ENCODE data around the gene ROBO4. TPM values are rescaled to one million over a fixed set of nuclear protein-coding genes. Genes with fewer than 3 reads are reported as not detected.

ROBO4 gene
- total RNA-seq, 6 experiments from 2014 or later: 3.6 to 18.8 (median 9.0) TPM

- intact Hi-C loops (cut with DNase I): loop anchor here in 1 of 2 donors (10.0 kb wide), 1 partner anchor 190 kb away; no protein-coding TSS in a partner anchor
- ATAC-seq (no peak), DNase-seq (no peak)
- Histone ChIP-seq H3K27ac (no peak overlapping the region), H3K4me1 (peaks cover 0 to 3% (median under 1%) of the 10 kb centered on the region in 4 donors), H3K27me3 (peaks cover 6 to 18% of the 10 kb centered on the region in 2 donors), H3K36me3 (no peaks in the 10 kb centered on the region), H3K9me3 (no peaks in the 10 kb centered on the region), H3K4me3 (no peak overlapping the region)
- TF ChIP-seq POLR2A (IDR thresholded peaks at IDR 0.05): no peak
- TF ChIP-seq CTCF (IDR thresholded peaks at IDR 0.05): no peak
- 10% methylated on average over 6 of the region's 8 CpGs for WGBS (ENCODE audit: insufficient coverage, low coverage, low lambda C conversion rate, missing lambda C conversion rate)
Observed at GRCh38 chr11:124844664-124845079, 53.0 kb downstream of the ROBO4 start.

DNA sequence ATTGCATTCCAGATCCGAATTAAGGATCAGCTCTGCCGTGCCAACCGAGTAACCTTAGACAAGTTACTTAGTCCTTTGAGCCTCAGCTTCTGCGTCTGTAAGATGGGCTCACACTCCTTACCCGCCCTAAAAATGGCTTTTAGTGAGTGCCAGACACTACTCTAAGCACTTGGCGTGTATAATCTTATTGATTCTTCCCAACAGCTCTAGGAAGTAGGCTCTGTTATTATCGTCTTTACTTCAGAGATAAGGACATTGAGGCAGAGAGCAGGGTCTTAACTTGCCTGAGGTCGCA lies 54.1 kb downstream of the ROBO4 start:
- TF ChIP-seq CTCF (IDR thresholded peaks at IDR 0.05) (no peak), POLR2A (IDR thresholded peaks at IDR 0.05) (no peak)

DNA sequence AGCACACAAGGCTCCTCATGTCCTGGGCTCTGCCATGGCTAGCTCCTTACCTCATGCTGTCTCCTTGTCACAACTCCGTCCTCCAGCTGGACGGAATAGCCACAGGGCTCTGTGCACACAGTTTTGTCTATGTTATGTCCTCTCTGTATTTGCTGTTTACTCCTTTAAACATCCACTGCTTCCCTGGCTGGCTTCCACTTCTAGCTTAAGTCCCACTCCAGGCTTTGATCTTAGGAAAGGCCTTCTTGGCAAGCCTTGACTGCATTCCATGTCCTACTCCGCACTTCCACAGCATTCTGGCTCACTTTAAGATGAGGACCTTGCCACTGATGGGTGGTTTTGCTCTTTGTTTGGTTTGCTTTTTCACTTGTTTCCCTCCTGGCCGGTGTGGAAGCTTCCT lies 55.4 kb downstream of the ROBO4 start:
- H3K27me3 ChIP-seq: peaks cover 12 to 31% of the 10 kb centered on the region in 2 donors
- H3K4me3 ChIP-seq: no peak overlapping the region
- 27% methylated on average over 4 of the region's 4 CpGs for WGBS (ENCODE audit: insufficient coverage, low coverage, low lambda C conversion rate, missing lambda C conversion rate)
- H3K9me3 ChIP-seq: no peaks in the 10 kb centered on the region
- intact Hi-C loops (cut with DNase I): loop anchor here in 1 of 2 donors (10.0 kb wide), 1 partner anchor 188 kb away; no protein-coding TSS in a partner anchor
- TF ChIP-seq POLR2A (IDR thresholded peaks at IDR 0.05) (no peak), CTCF (IDR thresholded peaks at IDR 0.05) (no peak)
- no peaks in the 10 kb centered on the region for H3K36me3 ChIP-seq
- peaks cover 0 to 12% (median 4%) of the 10 kb centered on the region in 4 donors for H3K4me1 ChIP-seq
- ATAC-seq (no peak), DNase-seq (no peak)
- no peak overlapping the region for H3K27ac ChIP-seq

More for the DNA sequence above, 54.1 kb downstream of the ROBO4 start:
- ATAC-seq: no peak
- Histone ChIP-seq H3K9me3 (no peaks in the 10 kb centered on the region), H3K36me3 (no peaks in the 10 kb centered on the region), H3K4me1 (peaks cover 0 to 12% (median 4%) of the 10 kb centered on the region in 4 donors), H3K4me3 (no peak overlapping the region), H3K27ac (no peak overlapping the region), H3K27me3 (peaks cover 6 to 29% of the 10 kb centered on the region in 2 donors)
- 3% methylated on average over 8 of the region's 8 CpGs for WGBS (ENCODE audit: insufficient coverage, low coverage, low lambda C conversion rate, missing lambda C conversion rate)
- no peak for DNase-seq
- intact Hi-C loops (cut with DNase I): loop anchor here in 1 of 2 donors (10.0 kb wide), 1 partner anchor 189 kb away; no protein-coding TSS in a partner anchor

GRCh38 chr11:124841840-124842239 lies 55.8 kb downstream of the ROBO4 start:
- no peak overlapping the region for H3K4me3 ChIP-seq
- H3K9me3 ChIP-seq: no peaks in the 10 kb centered on the region
- intact Hi-C loops (cut with DNase I): loop anchor here in 1 of 2 donors (10.0 kb wide), 1 partner anchor 187 kb away; no protein-coding TSS in a partner anchor
- no peak for ATAC-seq
- H3K27me3 ChIP-seq: peaks cover 12 to 27% of the 10 kb centered on the region in 2 donors
- no peak for DNase-seq
- H3K4me1 ChIP-seq: peaks cover 0 to 16% (median 4%) of the 10 kb centered on the region in 4 donors
- no peaks in the 10 kb centered on the region for H3K36me3 ChIP-seq
- no peak for TF ChIP-seq CTCF (IDR thresholded peaks at IDR 0.05)
- TF ChIP-seq POLR2A (IDR thresholded peaks at IDR 0.05): no peak
- H3K27ac ChIP-seq: no peak overlapping the region
- 15% methylated on average over 2 of the region's 2 CpGs for WGBS (ENCODE audit: insufficient coverage, low coverage, low lambda C conversion rate, missing lambda C conversion rate)

Data from right lobe of liver (tissue), 6 donors.